COLO668 (cell line): ENCODE results near the gene MYH14.
"Not testable (repeated sequence)": the region's sequence is repeated elsewhere in the genome, so short reads cannot be mapped to it uniquely, and the experiment has no call there.

Experiments used
- DNase-seq: peaks from one replicate; lab custom pipeline; 2025; ENCODE audit not compliant: unreplicated experiment; lab: John Stamatoyannopoulos, UW

MYH14 gene

DNA sequence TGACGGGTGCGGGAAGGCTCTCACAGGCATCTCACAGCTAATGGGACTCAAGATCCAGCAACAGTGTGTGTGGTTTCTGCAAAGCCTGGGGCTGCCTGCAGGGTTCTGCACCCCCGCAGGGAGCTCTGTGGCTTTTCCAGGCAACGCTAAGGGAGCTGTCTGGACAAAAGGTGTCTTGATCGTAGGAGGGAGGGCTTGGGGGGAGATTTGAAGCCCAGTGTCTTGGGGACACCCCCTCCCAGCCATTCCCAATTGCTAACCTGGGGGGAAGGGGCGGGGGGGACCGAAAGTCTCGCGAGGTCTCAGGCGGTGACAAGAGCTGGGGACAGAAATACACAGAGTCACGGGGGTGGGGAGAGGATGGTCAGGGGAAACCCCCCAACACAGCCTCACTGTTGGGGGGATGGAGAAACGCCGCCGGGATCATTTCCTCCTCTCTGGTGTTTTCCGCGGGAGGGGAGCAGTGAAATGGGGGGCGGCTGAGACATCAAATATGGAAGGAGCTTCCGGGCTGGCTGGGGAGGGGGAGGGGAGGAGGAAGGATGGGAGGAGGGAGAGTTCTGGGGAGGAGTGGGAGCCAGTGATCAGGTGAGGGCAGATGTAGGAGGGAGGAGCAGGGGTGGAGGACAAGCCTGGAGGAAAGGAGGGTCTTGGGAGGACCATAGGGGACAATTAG lies 112.5 kb downstream of the MYH14 start:
- DNase-seq: peak; percentile 50

DNA sequence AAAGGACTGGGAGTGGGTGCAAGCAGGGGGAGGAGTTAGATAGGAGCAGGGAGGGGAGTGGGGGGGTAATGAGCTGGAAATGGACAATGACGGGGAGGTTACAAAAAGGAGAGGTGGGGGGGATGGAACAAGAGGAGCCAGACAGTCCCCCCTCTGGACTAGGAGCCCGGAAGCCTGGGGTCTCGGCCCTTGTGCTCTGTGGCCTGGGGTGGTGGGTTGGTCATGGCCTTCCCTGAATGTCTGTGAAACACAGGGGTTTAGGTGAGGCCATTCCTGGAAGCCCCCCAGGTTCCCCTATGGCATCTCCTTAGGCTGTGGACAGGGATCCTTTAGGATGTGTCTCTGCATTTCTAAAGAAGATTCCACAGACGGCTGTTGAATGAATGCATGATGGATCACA lies 113.7 kb downstream of the MYH14 start:
- no peak for DNase-seq

GRCh38 chr19:50318438-50318837 lies 115.0 kb downstream of the MYH14 start:
- no peak for DNase-seq

DNA sequence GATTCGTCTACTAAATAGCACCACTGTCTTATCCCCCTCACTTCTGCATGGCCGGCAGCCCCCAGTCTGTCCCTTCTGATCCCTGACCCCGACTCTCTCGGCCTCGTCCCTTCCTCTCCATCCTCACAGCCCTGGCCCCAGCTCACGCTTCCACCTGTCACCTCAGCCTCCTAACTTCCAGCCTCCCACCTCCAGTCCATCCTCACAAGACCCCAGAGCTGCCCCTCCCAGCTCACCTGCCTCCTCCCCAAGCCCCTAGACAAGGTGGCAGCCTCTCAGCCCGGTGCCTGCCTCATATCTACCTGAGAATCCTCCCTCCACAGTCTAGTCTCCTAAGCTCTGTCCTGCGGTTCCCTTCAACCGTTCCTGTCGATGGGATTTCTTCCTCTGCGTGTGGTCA lies 115.7 kb downstream of the MYH14 start:
- DNase-seq: no peak

DNA sequence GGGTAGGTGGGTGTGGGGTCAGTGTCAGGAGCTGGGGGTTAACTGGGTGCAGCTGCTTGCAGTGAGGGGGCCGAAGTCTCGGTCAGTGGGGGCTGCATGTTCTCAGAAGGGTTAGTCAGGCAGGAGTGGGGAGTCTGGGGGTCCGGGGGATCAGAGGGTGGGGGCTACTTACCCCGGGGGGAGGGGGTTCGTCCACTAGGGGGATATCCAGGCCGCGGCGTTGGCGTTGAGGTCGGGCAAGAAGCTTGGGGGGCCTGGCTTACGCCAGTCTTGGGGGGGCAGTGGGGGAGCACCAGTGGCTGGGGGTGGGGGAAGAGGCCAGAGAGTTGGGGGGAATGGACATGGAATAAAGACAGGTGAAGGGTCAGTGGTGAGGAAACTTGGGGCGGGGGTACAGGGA lies 116.6 kb downstream of the MYH14 start:
- DNase-seq: no peak

DNA sequence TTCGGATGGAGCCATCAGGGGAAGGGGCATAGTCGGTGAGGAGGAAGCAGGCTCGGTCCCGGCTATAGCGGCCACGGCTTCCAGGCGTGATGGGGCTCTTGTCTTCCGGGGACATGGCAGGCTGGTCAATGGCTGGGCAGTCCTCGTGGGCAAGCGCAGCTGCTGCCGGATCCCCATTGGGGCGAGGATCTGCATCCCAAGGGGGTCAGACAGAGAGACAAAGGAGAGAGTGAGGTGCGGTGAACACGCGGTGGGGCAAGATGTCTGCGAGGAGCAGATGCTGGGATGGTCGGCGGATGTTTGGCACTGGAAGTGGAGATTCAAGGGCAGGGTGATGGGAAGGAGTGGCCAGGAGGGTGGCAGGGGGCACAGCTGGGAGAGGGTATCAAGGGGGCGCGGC lies 117.2 kb downstream of the MYH14 start:
- no peak for DNase-seq

GRCh38 chr19:50321831-50322230 lies 118.4 kb downstream of the MYH14 start:
- DNase-seq: no peak

- DNase-seq: no peak
Observed at GRCh38 chr19:50322234-50322633, 118.8 kb downstream of the MYH14 start.

GRCh38 chr19:50322931-50323781 lies 119.7 kb downstream of the MYH14 start:
- DNase-seq: no peak

DNA sequence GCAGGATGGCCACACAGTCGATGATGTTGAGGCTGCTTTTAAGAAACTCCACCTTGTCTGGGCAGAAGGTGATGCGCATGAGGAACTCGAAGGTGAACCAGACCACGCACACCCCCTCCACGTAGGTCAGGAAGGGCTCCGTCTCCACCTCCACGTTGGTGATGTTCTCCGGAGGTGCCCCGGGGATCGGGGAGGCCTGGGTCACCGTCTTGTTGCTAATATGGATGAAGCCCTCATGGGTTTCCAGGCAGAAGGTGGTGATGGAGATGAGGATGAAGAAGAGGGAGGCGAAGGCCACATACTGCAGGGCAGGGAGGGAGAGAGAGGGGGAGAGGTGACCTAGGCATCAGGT lies 120.3 kb downstream of the MYH14 start:
- no peak for DNase-seq

DNA sequence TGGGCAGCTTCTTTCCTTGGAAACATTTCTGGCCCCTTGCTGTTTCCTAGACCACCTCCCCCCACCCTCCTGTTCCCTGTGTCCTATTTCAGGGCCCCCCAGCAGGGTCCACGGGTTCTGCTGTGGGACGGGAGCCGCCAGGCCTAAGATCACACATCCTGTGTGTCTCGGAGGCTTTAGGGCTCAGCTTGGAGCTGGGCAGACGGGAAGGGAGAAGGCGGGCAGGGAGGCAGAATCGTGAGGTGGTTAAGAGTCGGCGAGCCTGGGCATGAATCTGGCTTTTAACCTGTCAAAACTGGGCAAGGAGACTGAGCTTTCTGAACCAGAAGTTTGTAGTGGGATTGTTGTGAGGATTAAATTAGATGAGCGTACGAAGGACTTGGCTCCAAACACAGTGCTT lies 120.9 kb downstream of the MYH14 start:
- no peak for DNase-seq

- DNase-seq: peak; percentile 96
Observed at GRCh38 chr19:50325310-50326100, 122.1 kb downstream of the MYH14 start.

GRCh38 chr19:50326101-50326664 lies 122.8 kb downstream of the MYH14 start:
- DNase-seq: peak; percentile 23

DNA sequence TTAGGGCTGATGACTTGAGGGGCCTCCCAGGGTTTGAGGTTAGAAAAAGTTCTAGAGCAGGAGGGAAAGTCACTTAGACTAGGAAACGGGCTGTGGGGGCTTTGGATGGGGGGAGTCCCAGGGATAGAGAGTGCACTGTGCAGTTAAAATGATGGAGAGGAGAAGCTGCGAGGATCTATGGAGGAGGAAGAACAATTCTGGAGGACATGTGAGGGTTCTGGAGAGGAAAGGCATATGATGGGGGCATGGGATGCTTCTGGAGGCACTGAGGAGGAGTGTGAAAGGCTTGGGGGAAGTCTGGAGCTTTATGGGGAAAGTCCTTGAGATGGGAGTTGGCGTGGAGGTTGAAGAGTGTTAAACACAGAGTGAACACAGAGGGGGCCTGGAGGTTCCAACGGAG lies 123.6 kb downstream of the MYH14 start:
- no peak for DNase-seq

DNA sequence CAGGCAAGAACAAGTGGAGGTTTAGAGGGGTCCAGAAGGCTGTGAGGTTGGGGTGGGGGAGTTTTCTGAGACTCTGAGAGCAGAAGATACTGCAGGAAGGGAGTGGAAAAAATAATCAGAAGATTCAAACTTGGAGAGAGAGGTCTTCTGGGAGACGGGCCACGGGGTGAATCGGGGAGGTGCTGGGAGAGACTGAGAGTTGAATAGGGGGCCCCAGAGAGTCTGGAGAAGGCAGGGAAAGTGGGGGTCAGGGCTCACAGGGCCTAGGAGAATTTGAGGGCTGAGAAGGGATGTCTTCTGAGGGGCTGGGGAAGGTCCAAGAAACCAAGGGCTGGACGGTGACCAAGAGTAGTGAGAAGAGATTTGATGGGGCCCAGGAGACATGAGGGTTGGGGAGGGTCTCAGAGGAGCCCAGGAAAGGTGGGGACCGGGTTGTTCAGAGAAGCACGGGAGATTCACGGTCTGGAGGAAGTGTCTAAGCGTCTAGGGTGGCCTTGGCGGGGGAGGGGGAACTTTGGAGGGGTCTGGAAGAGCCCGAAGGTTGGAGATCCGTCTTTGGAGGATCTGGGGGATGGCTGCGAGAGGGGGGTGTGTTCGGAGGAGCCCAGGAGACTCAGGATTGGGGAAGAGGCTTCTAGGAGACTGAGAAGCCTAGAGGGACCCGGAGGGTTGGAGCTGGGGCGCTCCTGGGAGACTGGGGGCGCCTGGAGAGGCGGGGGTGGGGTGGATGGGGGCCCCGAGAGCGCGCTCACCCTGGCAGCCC lies 124.2 kb downstream of the MYH14 start:
- DNase-seq: no peak

DNA sequence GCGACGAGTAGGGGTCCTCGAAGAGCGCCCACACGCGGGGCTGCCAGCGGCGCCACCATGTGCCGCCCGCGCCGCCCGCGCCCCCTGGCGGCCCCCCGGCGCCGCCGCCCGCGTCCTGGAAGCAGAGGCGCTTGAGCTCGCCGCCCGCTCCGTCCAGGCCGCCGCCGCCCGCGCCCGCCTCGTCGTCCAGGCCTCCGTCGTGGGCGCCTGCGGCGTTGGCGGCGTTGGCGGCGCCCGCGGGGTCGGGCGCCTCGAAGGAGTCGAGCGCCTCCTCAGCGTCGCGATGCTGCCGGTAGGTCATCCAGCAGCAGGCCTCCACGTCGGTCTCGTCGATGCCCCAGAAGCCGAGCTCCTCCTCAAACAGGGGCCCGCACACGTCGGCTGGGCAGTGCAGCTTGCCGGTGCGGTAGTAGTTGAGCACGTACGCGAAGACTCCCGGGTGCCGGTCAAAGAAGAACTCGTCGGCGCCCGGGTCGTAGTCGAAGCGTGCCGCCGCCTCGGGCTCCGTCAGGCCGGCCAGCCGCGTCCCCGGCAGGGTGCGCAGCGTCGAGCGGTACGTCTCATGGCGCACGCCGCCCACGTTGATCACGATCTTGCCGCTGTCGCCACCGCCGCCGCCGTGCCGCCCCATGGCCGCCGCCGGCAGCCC lies 124.9 kb downstream of the MYH14 start:
- DNase-seq: peak; percentile 80

DNA sequence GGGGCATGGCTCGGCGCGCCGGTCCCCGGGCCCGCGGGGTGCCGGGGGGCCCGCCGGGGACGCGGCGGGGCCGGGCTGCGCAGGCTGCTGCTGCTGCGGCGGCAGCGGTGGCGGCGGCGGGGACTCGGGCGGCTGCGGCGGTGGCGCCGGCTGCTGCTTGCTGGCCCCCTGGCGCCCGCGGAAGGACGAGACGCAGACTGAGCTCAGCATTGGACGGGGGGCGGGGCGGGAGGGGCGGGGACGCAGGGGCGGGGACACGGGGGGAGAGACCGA lies 125.4 kb downstream of the MYH14 start:
- DNase-seq: no peak

GRCh38 chr19:50329146-50329925 lies 125.9 kb downstream of the MYH14 start, which contains the start of gene KCNC3:
KCNC3 (minus strand) TSS chr19:50329377; CDS start chr19:50329082, 295 bp downstream.
- DNase-seq: peak; percentile 99

- not testable (repeated sequence) for DNase-seq
Observed at GRCh38 chr19:50329926-50330294, 126.5 kb downstream of the MYH14 start.
